Muscle of back (tissue), 11 donors: ENCODE measurements around the gene AKT1S1. TPM values are rescaled to one million over a fixed set of nuclear protein-coding genes. Genes with fewer than 3 reads are reported as not detected.
A peak's percentile ranks its signal among the peaks of the same experiment; 100 is the strongest.

Source experiments
- DNase-seq, 3 donors: peaks; one replicate each; pipeline versions ENCODE4 v3.0.0 to v3.0.0-alpha.2; 2013
- polyA plus RNA-seq, 10 donors: library from polyadenylated mRNA; unstranded; fragments of 120-200 nt; gene quantifications; one replicate each; pipeline ENCODE4 v1.2.1, GENCODE V29; 2013; ENCODE audit not compliant: insufficient read length in 10 of 10

Gene AKT1S1
- polyA plus RNA-seq, 10 donors: 27.4 to 39.4 (median 32.2) TPM

DNA sequence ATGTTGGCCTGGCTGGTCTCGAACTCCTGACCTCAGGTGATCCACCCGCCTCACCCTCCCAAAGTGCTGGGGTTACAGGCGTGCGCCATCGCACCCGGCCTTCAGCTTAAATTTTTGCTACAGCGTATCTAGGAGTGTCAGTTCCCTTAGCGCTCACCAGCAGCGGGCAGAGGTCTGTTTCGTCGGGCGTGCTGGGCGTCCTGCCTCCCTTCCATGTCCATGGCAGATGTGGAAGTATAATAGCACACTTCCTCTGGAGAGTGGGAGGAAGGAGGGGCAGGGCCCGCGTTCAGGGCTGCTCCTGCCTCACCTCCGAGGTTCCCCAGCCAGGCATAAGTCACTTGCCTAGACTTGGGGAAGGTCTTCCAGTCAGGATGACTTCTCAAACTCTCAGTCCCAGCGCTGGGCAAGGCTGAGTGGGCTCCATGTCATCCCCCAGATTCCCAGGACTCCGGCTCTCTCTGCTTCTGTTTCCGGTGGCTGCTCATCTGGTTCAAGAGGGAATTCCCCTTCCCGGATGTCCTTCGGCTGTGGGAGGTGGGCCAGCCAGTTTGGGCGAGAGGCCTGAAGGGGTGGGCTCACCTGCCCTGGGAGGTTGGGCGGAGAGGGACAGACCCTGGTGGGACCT, 10.0 kb upstream of the AKT1S1 start:
- no peak for DNase-seq

DNA sequence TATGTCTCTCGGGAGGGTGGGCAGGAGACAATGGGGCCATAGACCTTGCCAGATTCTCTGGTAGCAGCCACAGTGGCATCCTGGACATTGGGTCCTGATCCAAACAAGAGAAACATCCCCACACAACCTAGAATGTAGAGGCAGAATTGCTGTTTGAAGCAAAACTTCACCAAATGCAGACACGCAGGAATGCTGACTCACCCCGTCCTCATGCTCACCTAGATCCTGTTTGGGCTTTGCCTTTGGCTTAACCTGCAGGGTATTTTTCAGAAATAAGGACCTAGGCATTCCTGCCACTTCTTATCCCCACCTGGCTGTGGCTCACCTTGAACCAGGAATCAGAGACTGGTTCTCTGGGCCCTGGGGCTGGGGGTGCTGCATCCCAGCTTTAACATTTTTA, 7.6 kb upstream of the AKT1S1 start:
- no peak for DNase-seq

DNA sequence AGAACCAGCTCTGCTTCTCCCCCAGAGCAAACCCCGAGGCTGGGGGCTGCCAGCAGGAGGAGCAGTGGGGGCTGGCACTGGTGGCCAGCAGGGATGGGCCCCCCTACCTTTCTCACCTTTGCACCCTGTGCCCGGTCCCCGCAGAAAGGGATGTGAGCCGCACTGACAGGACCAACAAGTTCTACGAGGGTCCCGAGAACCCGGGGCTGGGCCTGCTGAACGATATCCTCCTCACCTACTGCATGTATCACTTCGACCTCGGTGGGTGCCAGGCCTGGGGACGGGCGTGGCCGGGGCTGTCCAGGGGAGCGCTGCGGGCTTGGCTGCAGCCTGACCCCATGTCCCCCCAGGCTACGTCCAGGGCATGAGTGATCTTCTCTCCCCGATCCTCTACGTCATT, 7.0 kb upstream of the AKT1S1 start:
- no peak for DNase-seq

DNA sequence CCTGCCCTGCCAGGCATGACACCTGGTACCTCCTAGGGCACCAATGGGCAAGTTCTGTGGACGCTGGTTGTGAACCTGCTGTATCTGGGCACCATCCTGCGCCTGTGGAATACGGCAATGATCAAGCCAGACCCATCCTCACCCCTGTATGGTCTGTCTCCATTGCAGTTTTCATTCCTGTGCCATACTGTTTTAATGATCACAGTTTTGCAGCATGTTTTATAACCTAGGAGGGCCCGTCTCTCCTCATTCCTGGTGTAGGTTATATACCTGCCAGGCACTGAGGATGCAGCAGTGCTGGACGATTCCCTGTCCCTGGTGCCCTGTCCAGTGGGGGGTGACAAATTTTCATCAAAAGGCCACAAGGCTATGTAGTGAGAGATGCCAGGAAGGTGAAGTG, 5.9 kb upstream of the AKT1S1 start:
- no peak for DNase-seq

DNA sequence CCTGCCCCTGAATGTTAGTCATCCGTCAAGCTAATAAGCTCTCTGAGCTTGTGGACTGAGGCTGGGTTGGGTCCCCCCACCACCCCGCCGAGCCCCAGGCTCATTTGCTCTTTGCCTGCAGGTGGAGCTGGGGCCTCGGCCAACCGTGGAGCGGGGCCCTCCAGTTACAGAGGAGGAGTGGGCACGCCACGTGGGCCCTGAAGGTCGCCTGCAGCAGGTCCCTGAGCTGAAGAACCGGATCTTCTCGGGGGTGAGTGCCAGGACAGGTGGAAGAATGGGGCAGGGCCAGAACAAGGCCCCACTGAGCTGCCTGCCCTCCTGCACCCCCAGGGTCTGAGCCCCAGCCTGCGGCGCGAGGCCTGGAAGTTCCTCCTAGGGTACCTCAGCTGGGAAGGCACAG, 5.5 kb upstream of the AKT1S1 start:
- DNase-seq: no peak

DNA sequence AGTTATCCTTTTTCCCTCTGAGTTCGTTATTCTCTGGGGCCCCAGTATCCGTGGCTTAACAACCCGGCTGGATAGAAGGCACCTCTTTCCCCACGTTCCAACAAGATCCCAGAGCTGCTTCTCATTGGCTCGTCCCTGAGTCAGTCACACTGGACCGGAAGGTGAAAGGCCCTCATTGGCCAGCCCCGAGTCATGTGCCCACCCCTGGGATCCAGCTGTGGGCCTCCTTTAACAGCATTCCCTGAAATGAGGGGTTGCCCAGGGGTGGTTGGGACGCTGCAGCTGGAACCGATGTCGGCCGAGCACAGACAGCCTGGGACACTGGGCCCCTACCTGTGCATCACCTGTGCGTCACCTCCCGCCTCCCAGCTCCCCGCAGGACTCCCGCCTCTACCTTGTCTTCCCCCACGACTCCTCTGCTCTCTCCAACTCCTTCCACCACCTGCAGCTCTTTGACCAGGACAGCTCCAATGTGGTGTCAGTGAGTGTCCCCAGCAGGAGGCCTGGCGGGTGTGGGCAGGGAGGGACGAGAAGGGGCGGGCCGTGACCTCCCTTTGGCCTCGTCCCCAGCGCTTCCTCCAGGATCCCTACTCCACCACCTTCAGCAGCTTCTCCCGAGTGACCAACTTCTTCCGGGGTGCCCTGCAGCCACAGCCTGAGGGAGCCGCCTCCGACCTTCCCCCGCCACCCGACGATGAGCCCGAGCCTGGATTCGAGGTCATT, 4.7 kb upstream of the AKT1S1 start:
- peak in 1 of 3 donors; percentile 4 for DNase-seq

DNA sequence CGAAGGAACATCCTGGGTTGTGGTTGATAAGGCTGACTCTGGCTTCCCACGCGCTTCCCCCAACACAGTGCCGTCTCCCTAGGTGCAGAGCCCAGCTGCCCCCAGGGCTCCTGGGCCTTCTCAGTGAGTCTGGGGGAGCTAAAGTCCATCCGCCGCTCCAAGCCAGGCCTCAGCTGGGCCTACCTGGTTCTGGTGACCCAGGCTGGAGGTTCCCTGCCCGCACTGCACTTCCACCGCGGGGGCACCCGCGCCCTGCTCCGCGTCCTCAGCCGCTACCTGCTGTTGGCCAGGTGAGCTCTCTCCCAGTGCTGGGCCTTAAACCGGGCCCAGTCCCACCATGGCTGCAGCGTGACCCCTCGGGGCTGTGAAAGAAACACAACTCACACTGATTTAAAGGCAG, 4.0 kb upstream of the AKT1S1 start:
- no peak for DNase-seq

DNA sequence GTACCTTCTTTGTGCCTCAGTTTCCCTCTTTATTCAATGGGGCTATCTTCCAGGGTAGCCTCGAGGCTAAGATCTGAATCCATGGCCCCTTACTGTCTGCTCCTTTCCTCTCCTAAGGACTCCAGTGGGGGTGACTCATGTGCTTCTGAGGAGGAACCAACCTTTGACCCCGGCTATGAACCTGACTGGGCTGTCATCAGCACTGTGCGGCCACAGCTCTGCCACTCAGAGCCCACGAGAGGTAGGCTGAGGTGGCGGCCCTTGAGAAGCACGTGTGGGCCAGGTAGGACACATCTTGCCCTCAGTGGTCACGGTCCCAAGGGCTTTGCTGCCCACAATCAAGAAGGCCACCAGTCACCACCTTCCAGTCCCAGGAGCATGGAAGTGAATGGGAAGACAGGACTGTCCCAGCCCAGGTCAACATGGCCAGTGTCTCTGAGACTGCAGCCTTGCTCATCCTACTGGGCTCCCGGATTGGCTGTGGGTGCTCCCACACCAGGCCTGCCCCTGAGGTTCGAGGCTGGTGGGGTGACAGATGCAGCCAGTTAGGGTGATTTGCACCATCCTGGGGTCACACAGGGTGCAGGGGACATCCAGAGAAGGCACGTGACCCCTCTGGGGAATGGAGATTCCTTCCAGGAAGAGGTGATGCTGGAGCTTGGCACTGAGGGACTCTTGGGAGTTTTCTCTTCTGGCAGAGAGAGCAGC, 3.2 kb upstream of the AKT1S1 start:
- no peak for DNase-seq

DNA sequence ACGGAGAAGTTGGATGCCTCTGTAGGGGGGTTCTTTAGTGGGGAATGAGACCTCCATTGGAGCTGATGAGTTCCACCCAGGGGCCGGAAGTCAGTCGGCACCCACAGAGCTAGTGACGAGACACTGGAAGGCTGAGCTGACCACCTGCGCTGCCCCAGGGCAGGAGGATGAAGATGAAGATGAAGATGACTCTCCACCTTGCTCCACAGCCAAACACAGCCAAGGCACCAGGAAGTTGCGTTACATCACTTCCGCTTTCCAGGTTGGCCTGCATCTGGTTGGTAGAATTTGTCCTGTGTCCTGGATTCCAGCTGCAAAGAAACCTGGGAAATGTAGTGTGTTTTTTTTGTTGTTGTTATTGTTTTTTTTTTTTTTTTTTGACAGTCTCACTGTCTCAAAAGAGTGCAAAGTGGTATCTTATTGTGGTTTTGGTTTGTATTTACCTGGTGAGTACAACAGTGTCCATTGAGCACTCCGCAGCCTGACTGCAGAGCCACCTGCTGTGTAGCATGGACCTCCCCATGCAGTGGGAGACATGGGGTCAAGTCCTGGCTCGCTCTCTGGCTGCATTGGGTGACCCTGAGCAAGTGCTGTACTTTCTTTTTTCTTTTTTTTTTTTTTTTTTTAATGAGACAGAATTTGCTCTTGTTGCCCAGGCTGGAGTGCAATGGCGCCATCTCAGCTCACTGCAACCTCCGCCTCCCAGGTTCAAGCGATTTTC, 2.2 kb upstream of the AKT1S1 start:
- no peak for DNase-seq

DNA sequence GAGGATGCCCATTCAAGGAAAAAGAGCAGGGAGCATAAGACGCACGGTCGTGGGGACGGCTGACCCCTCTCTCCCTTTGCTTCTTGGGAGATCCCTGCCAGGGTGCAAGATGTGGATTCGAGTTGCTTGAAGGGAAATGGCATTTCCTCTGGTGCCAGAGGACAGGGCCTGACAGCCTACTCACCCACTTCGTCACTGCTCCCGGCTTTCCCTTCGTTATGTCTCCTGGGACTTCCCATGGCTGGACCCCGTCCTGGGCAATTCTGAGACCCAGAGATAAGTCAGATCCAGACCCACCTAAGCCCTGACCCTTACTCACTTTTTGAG, 1.6 kb upstream of the AKT1S1 start:
- no peak for DNase-seq

DNA sequence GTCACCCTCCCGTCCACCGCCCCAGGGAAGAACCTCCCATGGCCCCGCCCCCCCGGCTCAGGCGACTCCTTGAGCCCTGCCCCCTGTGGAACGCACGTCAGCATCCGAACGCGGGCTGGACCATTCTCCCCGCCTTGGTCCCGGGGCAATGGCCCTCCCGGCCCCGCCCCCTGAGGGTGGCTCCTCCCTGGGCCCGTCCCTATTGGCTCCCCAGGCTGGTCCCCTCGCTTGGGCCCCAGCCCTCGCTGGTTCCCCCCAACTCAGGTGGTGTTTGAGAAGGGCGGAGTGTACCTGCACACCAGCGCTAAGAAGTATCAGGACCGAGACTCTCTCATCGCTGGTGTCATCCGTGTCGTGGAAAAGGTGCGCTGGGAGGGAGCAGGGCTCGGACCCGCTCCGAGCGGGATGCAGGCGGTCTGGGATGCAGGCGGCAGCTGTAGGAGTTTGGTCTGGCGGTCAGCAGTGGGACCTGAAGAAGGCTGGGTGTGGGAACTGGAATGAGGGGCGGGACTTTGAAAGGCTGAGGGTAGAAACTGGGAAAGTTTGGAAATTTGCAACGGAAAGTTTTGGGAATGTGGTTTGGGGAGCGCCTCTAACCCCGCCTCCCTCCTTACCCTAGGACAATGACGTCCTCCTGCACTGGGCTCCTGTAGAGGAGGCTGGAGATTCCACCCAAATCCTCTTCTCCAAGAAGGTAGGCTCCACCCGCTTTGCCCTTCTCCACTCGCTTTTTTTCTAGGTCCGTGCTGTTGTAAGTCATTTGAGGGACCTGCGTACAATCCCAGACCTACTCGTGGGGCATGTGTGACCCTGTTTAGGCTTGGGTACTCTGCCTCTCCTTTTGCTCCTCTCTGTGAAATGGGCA, 956 bp upstream of the AKT1S1 start:
- peak; percentile 97 to 99 (median 98) for DNase-seq

DNA sequence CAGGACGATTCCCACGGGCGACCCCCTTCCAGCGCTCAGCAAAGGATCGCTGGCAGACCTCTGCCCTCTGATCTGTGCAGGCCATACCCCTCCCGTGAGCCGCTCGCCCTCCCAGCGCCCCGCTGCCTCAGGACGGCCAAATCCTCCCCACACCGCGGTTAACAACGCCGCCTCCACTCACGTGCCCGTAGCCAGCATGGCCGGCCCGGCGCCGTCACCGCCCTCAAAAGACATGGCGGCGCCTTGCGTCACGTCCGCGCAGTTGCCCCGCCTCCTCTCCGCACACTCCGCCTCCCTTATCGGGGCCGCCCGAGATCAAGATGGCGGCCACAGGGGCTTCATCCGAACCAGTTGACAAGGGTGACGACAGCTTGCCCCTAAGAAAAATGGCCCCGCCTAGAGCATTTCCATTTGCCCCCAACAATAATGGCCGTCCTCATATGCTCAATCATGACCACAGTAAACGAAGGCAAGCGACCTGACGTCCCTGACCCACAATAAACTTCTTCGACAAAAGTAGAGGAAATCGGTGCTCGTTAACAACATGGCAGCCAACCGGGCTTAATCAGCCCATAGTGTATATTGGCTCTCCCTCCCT, 634 bp downstream of the AKT1S1 start:
- peak; percentile 99 to 100 (median 99) for DNase-seq

DNA sequence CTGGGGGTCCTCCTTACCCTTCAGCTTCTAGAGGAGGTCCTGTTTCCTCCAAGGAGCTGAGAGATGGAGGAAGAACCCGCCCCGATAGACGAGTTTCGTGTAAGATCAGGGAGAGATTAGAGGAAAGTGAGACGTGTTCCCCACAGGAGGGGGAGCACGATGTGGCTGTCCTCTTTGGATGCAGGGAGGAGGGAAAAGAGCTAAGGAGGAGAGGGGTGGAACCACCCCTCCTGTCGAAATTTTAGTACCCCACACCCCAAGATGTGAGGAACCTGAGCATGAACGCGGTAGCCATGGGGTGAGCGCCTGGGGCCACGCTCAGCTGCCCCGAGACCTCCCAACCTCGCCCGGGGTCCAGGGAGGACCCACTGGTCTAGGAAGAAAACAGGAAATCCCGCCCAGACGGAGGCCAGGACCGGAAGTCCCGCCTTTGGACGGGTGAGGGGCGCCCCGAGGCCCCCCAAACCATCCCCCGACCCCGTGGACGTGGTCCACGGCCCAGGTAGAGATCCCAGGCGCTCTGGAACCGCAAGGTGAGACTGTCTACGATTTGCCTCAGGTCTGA, 1.2 kb downstream of the AKT1S1 start:
- peak; percentile 53 to 89 (median 81) for DNase-seq

DNA sequence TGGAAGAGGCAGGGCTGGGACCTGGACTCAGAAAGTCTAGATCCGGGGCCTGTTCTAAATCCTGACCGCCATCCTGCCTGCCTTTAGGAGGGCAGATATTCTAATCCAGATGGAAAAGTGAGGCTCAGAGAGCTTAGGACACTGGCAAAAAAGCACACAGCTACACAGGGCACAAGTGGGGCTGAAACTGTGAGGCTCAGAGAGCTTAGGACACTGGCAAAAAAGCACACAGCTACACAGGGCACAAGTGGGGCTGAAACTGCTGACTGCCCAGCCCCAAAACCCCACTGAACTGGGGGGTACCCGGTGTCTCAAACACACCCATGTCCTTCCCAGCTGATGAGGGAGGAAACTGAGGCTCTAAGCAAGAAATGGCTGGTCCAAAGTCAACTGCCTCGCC, 2.0 kb downstream of the AKT1S1 start:
- peak in 1 of 3 donors; percentile 17 for DNase-seq

DNA sequence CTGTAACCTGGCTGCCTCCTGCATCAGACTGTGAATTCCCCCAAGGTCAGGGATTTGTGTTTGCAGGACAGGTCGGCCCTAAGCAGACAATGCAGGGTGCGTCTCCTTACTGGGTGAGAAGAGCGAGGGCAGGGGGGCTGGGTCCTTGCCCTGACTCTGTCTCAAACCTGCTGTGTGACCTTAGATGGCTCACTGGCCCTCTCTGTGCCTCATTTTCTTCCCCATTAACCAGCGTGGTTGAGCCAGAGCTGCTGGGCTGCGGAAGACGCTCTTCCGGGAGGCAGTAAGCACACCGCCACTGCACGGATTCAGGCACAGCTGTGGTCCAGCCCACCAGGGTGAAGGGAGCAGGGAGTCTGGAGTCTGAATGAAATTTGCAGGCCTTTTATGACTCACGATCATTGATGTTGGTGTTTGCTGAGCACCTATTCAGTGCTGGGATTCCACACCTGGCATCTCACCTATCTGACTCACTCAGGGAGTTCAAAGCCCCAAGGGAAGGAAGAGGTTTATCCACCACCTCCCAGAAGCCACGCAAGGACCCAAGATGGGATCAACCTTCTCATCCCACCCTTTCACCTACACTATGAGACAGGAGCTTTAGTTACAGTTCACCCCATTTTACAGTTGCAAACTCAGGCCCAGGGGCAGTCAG, 2.5 kb downstream of the AKT1S1 start:
- DNase-seq: no peak

DNA sequence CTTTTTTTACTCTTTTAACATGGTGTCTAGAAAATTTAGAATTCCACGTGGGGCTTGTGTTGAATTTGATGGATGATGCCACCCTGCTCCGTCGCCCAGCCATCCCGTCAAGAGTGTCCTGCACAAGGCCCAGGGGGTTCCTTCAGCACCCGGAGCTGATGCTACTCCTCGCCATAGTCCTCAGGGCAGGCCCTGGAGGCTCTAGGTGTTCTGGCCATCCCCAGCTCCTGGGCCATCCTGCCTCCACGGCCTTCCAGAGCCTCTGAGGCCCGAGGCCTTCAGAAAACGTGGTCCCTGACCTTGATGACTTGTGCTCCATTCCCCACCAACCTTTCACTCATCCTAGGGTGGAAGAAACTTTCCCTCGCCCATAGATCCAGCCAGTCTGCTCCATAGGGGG, 3.3 kb downstream of the AKT1S1 start:
- no peak for DNase-seq

DNA sequence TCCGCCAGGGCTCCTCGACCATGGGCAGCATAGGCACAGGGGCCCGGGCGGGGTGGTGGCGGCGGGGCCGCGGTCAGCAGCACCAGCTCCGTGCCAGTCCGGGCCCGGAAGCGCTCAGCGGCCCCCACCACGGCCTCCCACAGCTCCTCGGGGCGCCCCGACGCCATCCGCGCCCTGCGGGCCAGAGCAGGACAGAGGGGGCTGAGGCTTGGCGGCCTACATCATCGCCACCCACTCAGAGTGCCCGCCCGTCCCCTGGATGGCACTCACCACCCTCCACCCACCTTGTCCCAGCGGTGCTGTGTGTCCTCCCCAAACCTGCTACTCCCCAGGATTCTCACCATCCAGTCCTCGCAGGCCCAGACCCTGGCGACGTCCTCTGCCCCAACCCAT, 4.0 kb downstream of the AKT1S1 start:
- DNase-seq: no peak

DNA sequence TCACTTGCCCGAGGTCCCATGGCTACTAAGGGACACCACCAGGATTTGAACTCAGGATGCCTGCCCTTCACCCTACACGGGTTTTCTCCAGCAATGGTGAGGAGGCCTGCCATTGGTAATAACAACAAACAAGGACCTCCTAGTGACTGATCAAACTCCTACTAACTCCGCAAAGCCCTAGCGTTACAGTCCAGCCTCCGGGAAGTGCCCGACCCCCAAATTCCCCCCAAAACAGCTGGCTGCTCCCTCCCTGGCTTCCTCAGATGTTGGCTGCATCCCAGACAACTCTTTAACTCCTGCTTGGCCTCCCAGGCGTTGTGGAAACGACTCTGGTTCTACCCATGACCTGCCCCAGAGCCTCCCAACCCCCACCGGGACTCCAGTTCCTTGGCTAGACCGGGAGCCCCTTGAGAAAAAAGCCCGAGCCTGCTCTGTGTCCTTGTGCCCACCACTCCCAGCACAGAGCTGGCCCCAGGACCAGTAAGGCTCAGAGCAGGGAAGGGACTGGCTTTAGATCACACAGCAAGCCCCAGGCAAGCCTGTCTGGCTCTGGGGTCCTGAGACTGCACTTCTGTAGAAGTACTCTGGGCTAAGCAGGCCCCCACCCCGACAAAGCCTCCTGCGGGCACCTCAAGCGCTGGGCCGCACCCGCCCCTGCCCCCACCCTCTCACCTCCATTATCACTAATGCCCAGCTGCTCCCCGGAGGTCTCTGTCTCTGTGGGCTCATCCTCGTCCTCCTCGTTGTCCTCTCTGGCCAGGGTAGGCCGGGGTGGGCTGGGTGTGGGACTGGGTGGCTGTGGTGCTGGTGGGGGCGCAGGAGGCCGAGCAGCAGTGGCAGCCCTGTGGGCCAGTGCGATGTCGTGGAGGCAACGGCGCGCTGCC, 4.7 kb downstream of the AKT1S1 start:
- DNase-seq: no peak

DNA sequence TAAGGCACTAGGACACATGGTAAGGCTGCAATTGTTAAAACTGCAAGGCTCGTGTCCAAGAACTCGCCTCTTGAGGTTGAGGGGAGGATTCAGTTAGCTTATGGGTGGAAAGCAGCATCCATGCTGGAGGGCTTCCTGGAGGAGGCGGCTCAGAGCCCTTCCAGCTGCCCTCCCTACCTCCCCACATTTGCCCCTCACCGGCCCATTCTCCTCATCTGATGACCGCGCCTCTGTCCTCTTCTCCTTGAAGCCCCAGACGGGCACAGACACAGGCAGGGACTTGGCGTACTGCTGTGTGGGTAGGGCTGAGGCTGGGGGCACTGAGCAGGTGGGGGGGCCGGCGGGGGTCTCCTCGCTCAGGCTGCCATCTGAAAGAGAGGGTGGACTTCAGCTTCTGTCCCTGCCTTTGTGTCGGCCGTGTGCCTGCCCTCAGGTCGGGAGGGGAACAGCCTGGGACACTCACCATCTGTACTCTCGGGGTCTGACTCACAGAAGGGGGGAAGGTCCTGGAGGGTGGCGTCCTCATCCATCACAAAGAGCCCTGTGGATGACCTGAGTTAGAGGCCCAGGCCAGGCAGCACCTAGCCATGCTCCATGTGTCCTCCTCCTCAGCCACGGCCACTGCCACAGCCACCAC, 5.7 kb downstream of the AKT1S1 start:
- DNase-seq: no peak
